Measurements from ENCODE around the gene ABCD1.

ABCD1 gene

DNA sequence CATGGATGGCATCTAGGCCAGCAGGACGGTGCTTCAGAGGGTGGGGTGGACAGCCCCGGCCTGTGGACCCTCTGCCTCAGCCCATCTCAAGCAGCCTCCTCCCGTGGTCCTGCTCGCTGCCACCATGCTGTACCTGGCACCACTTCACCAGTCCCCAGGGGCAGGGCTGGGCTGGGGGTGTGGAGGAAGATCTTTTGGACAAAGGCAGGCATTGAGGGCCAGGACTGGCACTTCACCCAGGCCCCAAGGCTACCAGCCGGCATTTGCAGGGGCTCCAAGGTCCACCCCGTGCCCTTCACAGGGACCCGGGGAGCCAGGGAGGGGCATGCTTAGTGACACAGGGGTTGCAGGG is 40.1 kb downstream of the ABCD1 start:
- Histone ChIP-seq H2AFZ (ENCODE audit: low read length) (no peak overlapping the region), H3K4me3 (ENCODE audit: low read depth, low read length, poor library complexity, severe bottlenecking) (no peak overlapping the region), H3K4me1 (ENCODE audit: insufficient read depth, low read length, severe bottlenecking) (no peaks in the 10 kb centered on the region), H3K79me2 (ENCODE audit: insufficient read depth, low read length) (no peaks in the 10 kb centered on the region), H3K9me3 (ENCODE audit: low read length) (no peaks in the 10 kb centered on the region), H3K9me2 (ENCODE audit: low read depth, low read length) (no peaks in the 10 kb centered on the region), H3K9ac (ENCODE audit: low read length) (no peak overlapping the region), H3K27ac (ENCODE audit: low read depth, low read length, poor library complexity, severe bottlenecking) (no peak overlapping the region), H4K20me1 (ENCODE audit: insufficient read depth, low read length) (no peaks in the 10 kb centered on the region), H3F3A (ENCODE audit: insufficient read depth, low read length) (no peaks in the 10 kb centered on the region), H3K27me3 (ENCODE audit: insufficient read depth, low read length) (no peaks in the 10 kb centered on the region), H3K36me3 (ENCODE audit: insufficient read depth, low read length) (no peaks in the 10 kb centered on the region), H3K4me2 (ENCODE audit: low read length) (no peak overlapping the region)
- TF ChIP-seq, protein P1, sequence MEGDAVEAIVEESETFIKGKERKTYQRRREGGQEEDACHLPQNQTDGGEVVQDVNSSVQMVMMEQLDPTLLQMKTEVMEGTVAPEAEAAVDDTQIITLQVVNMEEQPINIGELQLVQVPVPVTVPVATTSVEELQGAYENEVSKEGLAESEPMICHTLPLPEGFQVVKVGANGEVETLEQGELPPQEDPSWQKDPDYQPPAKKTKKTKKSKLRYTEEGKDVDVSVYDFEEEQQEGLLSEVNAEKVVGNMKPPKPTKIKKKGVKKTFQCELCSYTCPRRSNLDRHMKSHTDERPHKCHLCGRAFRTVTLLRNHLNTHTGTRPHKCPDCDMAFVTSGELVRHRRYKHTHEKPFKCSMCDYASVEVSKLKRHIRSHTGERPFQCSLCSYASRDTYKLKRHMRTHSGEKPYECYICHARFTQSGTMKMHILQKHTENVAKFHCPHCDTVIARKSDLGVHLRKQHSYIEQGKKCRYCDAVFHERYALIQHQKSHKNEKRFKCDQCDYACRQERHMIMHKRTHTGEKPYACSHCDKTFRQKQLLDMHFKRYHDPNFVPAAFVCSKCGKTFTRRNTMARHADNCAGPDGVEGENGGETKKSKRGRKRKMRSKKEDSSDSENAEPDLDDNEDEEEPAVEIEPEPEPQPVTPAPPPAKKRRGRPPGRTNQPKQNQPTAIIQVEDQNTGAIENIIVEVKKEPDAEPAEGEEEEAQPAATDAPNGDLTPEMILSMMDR (IDR thresholded peaks at IDR 0.05; ENCODE audit: low read length): no peak
- TF ChIP-seq EZH2 (IDR thresholded peaks at IDR 0.05; ENCODE audit: borderline replicate concordance, low read length): no peak

DNA sequence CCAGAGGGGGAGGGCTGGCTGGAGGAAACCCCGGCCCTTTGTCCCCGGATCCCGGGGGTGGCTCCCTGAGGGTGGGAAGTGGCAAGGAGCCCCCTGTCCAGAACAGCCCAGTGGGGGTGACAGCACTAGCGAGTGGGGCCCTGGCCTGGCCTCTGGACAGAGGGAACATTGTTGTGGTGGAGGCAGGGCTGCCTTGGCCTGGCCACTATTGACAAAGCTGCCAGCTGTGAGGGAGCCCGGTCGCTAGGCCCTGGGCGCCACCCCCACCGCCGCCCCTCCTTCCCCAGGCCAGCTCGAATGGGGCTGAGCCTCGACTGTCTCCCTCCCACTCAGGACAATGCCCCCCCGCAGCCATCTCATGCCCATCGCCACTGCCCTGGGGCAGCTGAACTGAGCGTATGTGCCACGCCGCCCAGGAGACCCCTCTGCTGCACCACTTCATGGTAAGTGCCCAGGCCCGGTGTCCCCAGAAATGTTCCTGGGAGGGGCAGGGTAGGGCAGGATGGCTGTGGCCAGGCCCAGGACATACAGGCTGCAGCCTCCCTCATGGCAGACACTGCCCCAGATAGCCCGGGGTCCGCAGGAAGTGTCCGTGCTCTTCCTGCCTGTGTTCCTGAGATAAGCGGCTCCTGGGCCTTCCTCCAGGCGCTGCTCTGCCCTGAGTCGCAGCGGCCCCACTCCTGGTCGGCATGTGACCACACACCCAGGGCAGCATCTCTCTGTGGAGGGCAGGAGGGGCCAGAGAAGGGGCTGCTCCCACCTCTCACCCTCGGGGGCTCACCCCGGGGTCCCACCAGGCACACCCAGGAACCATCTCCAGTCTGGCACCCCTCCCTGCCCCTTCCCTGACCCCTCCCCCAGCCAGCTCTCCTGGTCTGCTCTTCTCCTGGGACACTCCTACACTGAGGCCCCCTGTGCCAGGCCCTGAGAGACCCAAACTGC is 40.8 kb downstream of the ABCD1 start:
- Histone ChIP-seq H3K4me1 (ENCODE audit: insufficient read depth, low read length, severe bottlenecking) (no peaks in the 10 kb centered on the region), H3K4me3 (ENCODE audit: low read depth, low read length, poor library complexity, severe bottlenecking) (no peak overlapping the region), H3K4me2 (ENCODE audit: low read length) (no peak overlapping the region), H3K27ac (ENCODE audit: low read depth, low read length, poor library complexity, severe bottlenecking) (no peak overlapping the region), H3K36me3 (ENCODE audit: insufficient read depth, low read length) (no peaks in the 10 kb centered on the region), H4K20me1 (ENCODE audit: insufficient read depth, low read length) (no peaks in the 10 kb centered on the region), H3K9me2 (ENCODE audit: low read depth, low read length) (no peaks in the 10 kb centered on the region), H2AFZ (ENCODE audit: low read length) (no peak overlapping the region), H3K9me3 (ENCODE audit: low read length) (no peaks in the 10 kb centered on the region), H3K79me2 (ENCODE audit: insufficient read depth, low read length) (no peaks in the 10 kb centered on the region), H3K9ac (ENCODE audit: low read length) (no peak overlapping the region), H3F3A (ENCODE audit: insufficient read depth, low read length) (no peaks in the 10 kb centered on the region), H3K27me3 (ENCODE audit: insufficient read depth, low read length) (no peaks in the 10 kb centered on the region)
- TF ChIP-seq EZH2 (IDR thresholded peaks at IDR 0.05; ENCODE audit: borderline replicate concordance, low read length): no peak
- TF ChIP-seq, protein P1 (IDR thresholded peaks at IDR 0.05; ENCODE audit: low read length): no peak

DNA sequence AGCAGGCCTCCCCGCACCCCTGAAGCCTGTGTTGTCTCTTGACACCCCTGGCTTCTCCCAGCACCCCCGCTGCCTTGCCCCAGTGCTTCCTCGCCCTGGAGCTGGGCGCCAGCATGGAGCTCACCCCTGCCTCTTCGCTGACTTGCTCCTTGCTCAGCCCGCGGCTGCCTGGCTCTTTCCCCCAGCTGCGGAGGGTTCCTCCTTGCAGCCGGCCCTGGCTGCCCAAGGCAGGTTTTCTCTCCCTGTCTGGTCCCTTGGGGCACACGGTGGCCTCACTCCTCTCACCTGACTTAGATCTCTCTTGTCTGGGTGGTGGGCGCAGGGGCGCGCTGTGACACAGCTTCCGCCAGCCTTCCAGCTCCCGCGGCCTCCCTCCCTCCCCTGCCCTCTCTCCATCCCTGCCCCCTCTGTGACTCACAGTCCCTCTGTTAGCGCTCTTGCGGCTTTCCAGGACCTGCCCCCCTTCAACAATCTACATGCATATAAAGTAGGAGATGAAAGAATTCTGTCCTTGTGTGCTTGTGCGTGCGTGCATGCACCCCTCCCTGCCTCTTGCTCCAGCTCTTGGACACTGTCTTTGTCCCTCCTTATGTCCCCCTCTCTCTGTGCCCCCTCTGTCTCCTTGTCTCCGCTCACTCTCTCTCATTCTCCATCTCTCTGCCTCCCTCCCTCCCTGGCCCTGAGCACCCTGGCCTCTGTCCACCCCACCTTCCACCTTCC is 41.6 kb downstream of the ABCD1 start:
- H3K4me3 ChIP-seq (ENCODE audit: low read depth, low read length, poor library complexity, severe bottlenecking): no peak overlapping the region
- TF ChIP-seq, protein P1 (IDR thresholded peaks at IDR 0.05; ENCODE audit: low read length): no peak
- TF ChIP-seq EZH2 (IDR thresholded peaks at IDR 0.05; ENCODE audit: borderline replicate concordance, low read length): no peak
- H3K9ac ChIP-seq (ENCODE audit: low read length): no peak overlapping the region
- H3K4me2 ChIP-seq (ENCODE audit: low read length): no peak overlapping the region
- no peaks in the 10 kb centered on the region for H3K27me3 ChIP-seq (ENCODE audit: insufficient read depth, low read length)
- H3K9me2 ChIP-seq (ENCODE audit: low read depth, low read length): no peaks in the 10 kb centered on the region
- no peaks in the 10 kb centered on the region for H3K36me3 ChIP-seq (ENCODE audit: insufficient read depth, low read length)
- no peaks in the 10 kb centered on the region for H3K79me2 ChIP-seq (ENCODE audit: insufficient read depth, low read length)
- H3F3A ChIP-seq (ENCODE audit: insufficient read depth, low read length): no peaks in the 10 kb centered on the region
- no peak overlapping the region for H2AFZ ChIP-seq (ENCODE audit: low read length)
- H3K9me3 ChIP-seq (ENCODE audit: low read length): no peaks in the 10 kb centered on the region
- H4K20me1 ChIP-seq (ENCODE audit: insufficient read depth, low read length): no peaks in the 10 kb centered on the region
- no peaks in the 10 kb centered on the region for H3K4me1 ChIP-seq (ENCODE audit: insufficient read depth, low read length, severe bottlenecking)
- no peak overlapping the region for H3K27ac ChIP-seq (ENCODE audit: low read depth, low read length, poor library complexity, severe bottlenecking)

Measured in OCI-LY1 (cell line).